ENCODE measurements around the gene SLC12A2.

SLC12A2 gene

DNA sequence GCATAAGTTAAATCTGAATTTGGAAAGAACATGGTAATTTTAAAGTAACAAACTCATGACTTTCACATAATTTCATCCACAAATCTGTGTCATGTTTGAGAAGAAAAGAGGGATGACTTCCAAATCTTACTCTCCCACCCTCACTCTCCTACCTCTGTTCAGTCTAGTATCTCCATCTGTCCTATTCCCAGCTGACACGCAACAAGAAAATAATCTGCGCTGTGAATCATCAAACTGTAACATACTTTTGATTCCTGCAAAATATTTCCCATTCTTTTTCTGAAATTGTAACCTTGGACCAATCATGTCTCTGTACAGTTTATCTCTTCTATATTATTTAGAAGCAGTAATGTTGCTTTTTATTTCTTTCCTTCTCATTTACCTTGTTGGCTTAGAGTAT lies 91.4 kb downstream of the SLC12A2 start:
- Histone ChIP-seq H3K4me3 (ENCODE audit: low read depth, low read length) (no peak overlapping the region), H3K27me3 (replicated peaks) (no peaks in the 10 kb centered on the region), H3K27ac (peak overlapping the region; percentile 64), H3K36me3 (replicated peaks) (no peaks in the 10 kb centered on the region)
- TF ChIP-seq CTCF (IDR thresholded peaks at IDR 0.05; ENCODE audit: low read depth, low read length, missing control alignments) = no peak
- DNase-seq = peak; percentile 80
- in situ Hi-C loops (cut with HindIII; ENCODE audit: low pct_ligation_motif_present, low sequenced_read_pairs) = no loop called here

DNA sequence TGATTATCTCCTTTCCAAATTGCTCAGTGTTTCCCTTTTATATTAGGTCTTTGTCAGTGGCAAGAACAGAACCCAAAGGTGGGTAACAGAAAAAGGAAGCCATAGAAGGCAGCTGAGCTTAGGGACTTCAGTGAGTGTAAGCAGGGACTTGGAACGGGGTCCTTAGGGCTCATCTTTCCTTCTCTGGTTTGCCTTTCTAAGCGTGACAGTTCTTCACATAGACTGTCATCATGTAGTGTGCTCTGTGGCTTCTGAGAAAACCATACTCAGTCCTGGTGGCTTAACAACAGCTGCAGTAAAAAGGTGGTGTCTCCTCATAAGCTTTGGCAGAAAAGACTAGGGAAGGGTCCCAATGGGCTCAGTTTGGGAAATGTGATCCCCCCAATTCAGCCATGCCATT lies 108.8 kb downstream of the SLC12A2 start:
- no peak overlapping the region for H3K4me3 ChIP-seq (ENCODE audit: low read depth, low read length)
- H3K36me3 ChIP-seq (replicated peaks) = no peaks in the 10 kb centered on the region
- no peak overlapping the region for H3K27ac ChIP-seq
- no peaks in the 10 kb centered on the region for H3K27me3 ChIP-seq (replicated peaks)
- TF ChIP-seq CTCF (IDR thresholded peaks at IDR 0.05; ENCODE audit: low read depth, low read length, missing control alignments) = no peak
- in situ Hi-C loops (cut with HindIII; ENCODE audit: low pct_ligation_motif_present, low sequenced_read_pairs) = no loop called here
- no peak for DNase-seq

DNA sequence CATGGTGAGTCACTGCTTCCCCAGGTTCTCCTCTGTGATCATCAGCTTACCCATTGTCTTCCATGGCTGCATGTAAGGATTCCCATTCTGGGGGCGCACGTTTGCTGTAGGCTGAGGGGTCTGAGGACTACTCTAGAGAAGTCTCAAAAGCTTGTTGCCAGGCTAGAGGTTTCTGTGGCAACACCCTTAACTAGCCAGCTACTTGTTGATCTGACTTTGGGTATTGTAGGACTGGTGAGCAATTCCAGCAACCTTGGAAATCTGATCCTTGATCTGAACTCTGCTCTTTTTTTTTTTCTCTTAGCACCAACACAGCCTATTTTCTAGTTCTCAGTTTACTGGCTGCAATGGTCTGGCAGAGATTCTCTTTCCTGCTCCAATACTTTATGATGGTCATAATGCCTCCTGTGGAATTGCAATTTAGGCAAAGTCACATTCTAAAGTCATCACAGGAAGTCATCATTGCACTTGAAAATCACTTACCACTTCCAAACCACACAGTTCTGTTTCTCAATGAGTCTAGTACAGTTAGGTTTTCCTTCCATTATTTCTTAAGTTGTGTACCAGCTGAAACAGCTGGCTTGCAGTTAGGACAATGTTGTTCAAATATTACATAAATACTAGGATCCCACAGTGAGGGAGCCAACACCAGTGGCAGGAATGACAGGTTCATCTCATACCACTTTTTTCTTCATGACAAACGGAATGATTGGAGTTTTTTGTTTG lies 110.3 kb downstream of the SLC12A2 start:
- no peaks in the 10 kb centered on the region for H3K27me3 ChIP-seq (replicated peaks)
- H3K27ac ChIP-seq = no peak overlapping the region
- in situ Hi-C loops (cut with HindIII; ENCODE audit: low pct_ligation_motif_present, low sequenced_read_pairs) = no loop called here
- DNase-seq = no peak
- no peak for TF ChIP-seq CTCF (IDR thresholded peaks at IDR 0.05; ENCODE audit: low read depth, low read length, missing control alignments)
- H3K36me3 ChIP-seq (replicated peaks) = no peaks in the 10 kb centered on the region
- H3K4me3 ChIP-seq (ENCODE audit: low read depth, low read length) = no peak overlapping the region

- no peak for TF ChIP-seq CTCF (IDR thresholded peaks at IDR 0.05; ENCODE audit: low read depth, low read length, missing control alignments)
- no peaks in the 10 kb centered on the region for H3K36me3 ChIP-seq (replicated peaks)
- no peak overlapping the region for H3K27ac ChIP-seq
- in situ Hi-C loops (cut with HindIII; ENCODE audit: low pct_ligation_motif_present, low sequenced_read_pairs) = no loop called here
- no peak for DNase-seq
- no peaks in the 10 kb centered on the region for H3K27me3 ChIP-seq (replicated peaks)
- no peak overlapping the region for H3K4me3 ChIP-seq (ENCODE audit: low read depth, low read length)
These were observed 111.8 kb downstream of the SLC12A2 start for GRCh38 chr5:128195316-128195715.

DNA sequence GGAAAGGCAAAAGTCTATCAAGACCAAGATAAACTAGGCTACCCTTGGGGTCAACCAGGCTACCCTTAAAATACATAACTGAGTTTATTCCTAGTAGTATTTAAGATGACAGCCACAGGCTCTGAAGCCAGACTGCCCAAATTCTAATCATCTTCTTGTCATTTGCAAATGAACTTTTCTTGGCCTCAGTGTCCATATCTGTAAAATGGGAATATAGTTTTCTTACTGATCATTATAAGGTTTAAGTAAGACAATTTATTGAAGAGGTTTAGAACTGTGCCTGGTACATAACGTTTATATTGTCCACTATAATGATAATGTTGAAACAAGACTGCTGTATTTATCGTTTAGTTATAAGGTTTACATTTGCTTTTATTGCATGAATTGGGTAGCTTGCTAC lies 112.5 kb downstream of the SLC12A2 start:
- no peak for TF ChIP-seq CTCF (IDR thresholded peaks at IDR 0.05; ENCODE audit: low read depth, low read length, missing control alignments)
- H3K27me3 ChIP-seq (replicated peaks) = no peaks in the 10 kb centered on the region
- H3K27ac ChIP-seq = no peak overlapping the region
- H3K36me3 ChIP-seq (replicated peaks) = no peaks in the 10 kb centered on the region
- no peak overlapping the region for H3K4me3 ChIP-seq (ENCODE audit: low read depth, low read length)
- in situ Hi-C loops (cut with HindIII; ENCODE audit: low pct_ligation_motif_present, low sequenced_read_pairs) = no loop called here
- DNase-seq = no peak

GRCh38 chr5:128196791-128197190 lies 113.2 kb downstream of the SLC12A2 start:
- DNase-seq = peak; percentile 30
- Histone ChIP-seq H3K36me3 (replicated peaks) (no peaks in the 10 kb centered on the region), H3K27ac (no peak overlapping the region), H3K4me3 (ENCODE audit: low read depth, low read length) (no peak overlapping the region), H3K27me3 (replicated peaks) (no peaks in the 10 kb centered on the region)
- no peak for TF ChIP-seq CTCF (IDR thresholded peaks at IDR 0.05; ENCODE audit: low read depth, low read length, missing control alignments)
- in situ Hi-C loops (cut with HindIII; ENCODE audit: low pct_ligation_motif_present, low sequenced_read_pairs) = no loop called here
